Measurements from ENCODE around the gene SAMM50. TPM values are rescaled to one million over a fixed set of nuclear protein-coding genes. Genes with fewer than 3 reads are reported as not detected.

The SAMM50 gene
- total RNA-seq, 1 donor from 2014 or later = 45.5 TPM

- Histone ChIP-seq H3K4me2 (no peak overlapping the region), H3K27me3 (peaks cover 16% of the 10 kb centered on the region), H3K36me3 (no peaks in the 10 kb centered on the region), H3K4me1 (peaks cover 12% of the 10 kb centered on the region), H3K27ac (no peak overlapping the region), H3K4me3 (no peak overlapping the region), H3F3A (ENCODE audit: low read depth) (peaks cover 19% of the 10 kb centered on the region), H3K9ac (no peak overlapping the region), H3K9me3 (ENCODE audit: low read depth) (no peaks in the 10 kb centered on the region), H3K79me2 (ENCODE audit: low read depth) (peaks cover 19% of the 10 kb centered on the region), H4K20me1 (ENCODE audit: low read depth) (peaks cover 51% of the 10 kb centered on the region), H2AFZ (replicated peaks) (no peak overlapping the region)
- Mint-ChIP-seq H3K27me3 (ENCODE audit: insufficient read depth, low read depth) (peaks cover 16% of the 10 kb centered on the region), H3K27ac (no peak overlapping the region), H3K4me1 (peaks cover 15% of the 10 kb centered on the region), H3K4me3 (no peak overlapping the region), H3K9me3 (no peaks in the 10 kb centered on the region), H3K36me3 (peaks cover 20% of the 10 kb centered on the region)
- DNase-seq (ENCODE audit: low spot score) = no peak
- no peak for TF ChIP-seq EZH2 (IDR thresholded peaks at IDR 0.05)
- TF ChIP-seq CTCF (IDR thresholded peaks at IDR 0.05) = no peak
- TF ChIP-seq EZH2phosphoT487 (IDR thresholded peaks at IDR 0.05) = no peak
These were observed 26.3 kb upstream of the SAMM50 start for GRCh38 chr22:43928908-43929307.

GRCh38 chr22:43931771-43932170, 23.5 kb upstream of the SAMM50 start:
- H3K27me3 Mint-ChIP-seq (ENCODE audit: insufficient read depth, low read depth) = peaks cover 17% of the 10 kb centered on the region
- H3K4me3 ChIP-seq = no peak overlapping the region
- TF ChIP-seq CTCF (IDR thresholded peaks at IDR 0.05) (no peak), EZH2phosphoT487 (IDR thresholded peaks at IDR 0.05) (no peak)
- no peak overlapping the region for H3K4me3 Mint-ChIP-seq
- H4K20me1 ChIP-seq (ENCODE audit: low read depth) = peaks cover 31% of the 10 kb centered on the region
- H3K79me2 ChIP-seq (ENCODE audit: low read depth) = peaks cover 5% of the 10 kb centered on the region
- DNase-seq (ENCODE audit: low spot score) = no peak
- H3F3A ChIP-seq (ENCODE audit: low read depth) = no peaks in the 10 kb centered on the region
- H2AFZ ChIP-seq (replicated peaks) = no peak overlapping the region
- H3K4me1 ChIP-seq = no peaks in the 10 kb centered on the region
- H3K9me3 ChIP-seq (ENCODE audit: low read depth) = no peaks in the 10 kb centered on the region
- no peaks in the 10 kb centered on the region for H3K36me3 ChIP-seq
- no peaks in the 10 kb centered on the region for H3K9me3 Mint-ChIP-seq
- no peak overlapping the region for H3K27ac ChIP-seq
- H3K4me1 Mint-ChIP-seq = no peaks in the 10 kb centered on the region
- no peak overlapping the region for H3K9ac ChIP-seq
- peaks cover 27% of the 10 kb centered on the region for H3K36me3 Mint-ChIP-seq
- no peak overlapping the region for H3K27ac Mint-ChIP-seq
- peaks cover 13% of the 10 kb centered on the region for H3K27me3 ChIP-seq
- no peak overlapping the region for H3K4me2 ChIP-seq

GRCh38 chr22:43941449-43941848, 13.8 kb upstream of the SAMM50 start:
- Mint-ChIP-seq H3K4me3 (no peak overlapping the region), H3K4me1 (peaks cover 3% of the 10 kb centered on the region), H3K27me3 (ENCODE audit: insufficient read depth, low read depth) (peaks cover 5% of the 10 kb centered on the region), H3K27ac (no peak overlapping the region), H3K36me3 (peaks cover 39% of the 10 kb centered on the region), H3K9me3 (no peaks in the 10 kb centered on the region)
- H3K4me1 ChIP-seq = no peaks in the 10 kb centered on the region
- no peaks in the 10 kb centered on the region for H4K20me1 ChIP-seq (ENCODE audit: low read depth)
- H3K4me2 ChIP-seq = no peak overlapping the region
- H3F3A ChIP-seq (ENCODE audit: low read depth) = no peaks in the 10 kb centered on the region
- no peaks in the 10 kb centered on the region for H3K9me3 ChIP-seq (ENCODE audit: low read depth)
- no peaks in the 10 kb centered on the region for H3K36me3 ChIP-seq
- DNase-seq (ENCODE audit: low spot score) = no peak
- no peaks in the 10 kb centered on the region for H3K27me3 ChIP-seq
- no peak overlapping the region for H3K9ac ChIP-seq
- TF ChIP-seq CTCF (IDR thresholded peaks at IDR 0.05) (no peak), EZH2phosphoT487 (IDR thresholded peaks at IDR 0.05) (no peak)
- no peaks in the 10 kb centered on the region for H3K79me2 ChIP-seq (ENCODE audit: low read depth)
- no peak overlapping the region for H2AFZ ChIP-seq (replicated peaks)
- H3K4me3 ChIP-seq = no peak overlapping the region
- H3K27ac ChIP-seq = no peak overlapping the region
